ENCODE data around the gene AKR1A1.

AKR1A1 gene

GRCh38 chr1:45550401-45551351 is at the start of gene AKR1A1:
Gene AKR1A1 (plus strand): TSS chr1:45550826. CDS start chr1:45561795, 10,969 bp downstream.
- H3K36me3 ChIP-seq (ENCODE audit: control insufficient read depth, insufficient read depth, low read length), result peaks cover 5% of the 10 kb centered on the region
- TF ChIP-seq, protein P1, sequence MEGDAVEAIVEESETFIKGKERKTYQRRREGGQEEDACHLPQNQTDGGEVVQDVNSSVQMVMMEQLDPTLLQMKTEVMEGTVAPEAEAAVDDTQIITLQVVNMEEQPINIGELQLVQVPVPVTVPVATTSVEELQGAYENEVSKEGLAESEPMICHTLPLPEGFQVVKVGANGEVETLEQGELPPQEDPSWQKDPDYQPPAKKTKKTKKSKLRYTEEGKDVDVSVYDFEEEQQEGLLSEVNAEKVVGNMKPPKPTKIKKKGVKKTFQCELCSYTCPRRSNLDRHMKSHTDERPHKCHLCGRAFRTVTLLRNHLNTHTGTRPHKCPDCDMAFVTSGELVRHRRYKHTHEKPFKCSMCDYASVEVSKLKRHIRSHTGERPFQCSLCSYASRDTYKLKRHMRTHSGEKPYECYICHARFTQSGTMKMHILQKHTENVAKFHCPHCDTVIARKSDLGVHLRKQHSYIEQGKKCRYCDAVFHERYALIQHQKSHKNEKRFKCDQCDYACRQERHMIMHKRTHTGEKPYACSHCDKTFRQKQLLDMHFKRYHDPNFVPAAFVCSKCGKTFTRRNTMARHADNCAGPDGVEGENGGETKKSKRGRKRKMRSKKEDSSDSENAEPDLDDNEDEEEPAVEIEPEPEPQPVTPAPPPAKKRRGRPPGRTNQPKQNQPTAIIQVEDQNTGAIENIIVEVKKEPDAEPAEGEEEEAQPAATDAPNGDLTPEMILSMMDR (IDR thresholded peaks at IDR 0.05; ENCODE audit: insufficient read depth, low read length, poor library complexity, severe bottlenecking), result no peak
- peak within 1 kb of the TSS; percentile 93 for H3K4me3 ChIP-seq (replicated peaks; ENCODE audit: low read depth, low read length)
- no peaks in the 10 kb centered on the region for H3K27me3 ChIP-seq (replicated peaks; ENCODE audit: control insufficient read depth, insufficient read depth, low read length)
- peak; percentile 96 for DNase-seq (ENCODE audit: extremely low read depth, insufficient read length)

DNA sequence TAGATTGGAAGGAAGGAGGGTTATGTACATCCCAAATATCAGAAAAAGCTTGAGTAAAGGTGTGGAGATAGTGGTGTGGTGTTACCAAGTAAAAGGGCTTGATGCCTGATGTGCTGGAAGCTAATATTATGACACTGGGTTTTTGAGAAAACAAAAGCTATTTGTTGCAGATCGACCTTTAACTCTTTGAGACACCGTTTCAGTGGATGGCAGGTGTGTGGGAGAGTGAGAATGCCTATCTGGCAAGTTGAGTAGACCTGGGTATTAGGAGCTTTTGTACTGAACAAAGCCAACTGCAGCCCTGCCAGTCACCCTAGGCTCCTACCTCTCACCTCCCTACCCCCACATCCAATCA is 49.1 kb upstream of the AKR1A1 start:
- Histone ChIP-seq H3K4me3 (replicated peaks; ENCODE audit: low read depth, low read length) (no peak overlapping the region), H3K36me3 (ENCODE audit: control insufficient read depth, insufficient read depth, low read length) (no peaks in the 10 kb centered on the region), H3K27me3 (replicated peaks; ENCODE audit: control insufficient read depth, insufficient read depth, low read length) (no peaks in the 10 kb centered on the region)
- TF ChIP-seq, protein P1 (IDR thresholded peaks at IDR 0.05; ENCODE audit: insufficient read depth, low read length, poor library complexity, severe bottlenecking), result no peak
- no peak for DNase-seq (ENCODE audit: extremely low read depth, insufficient read length)

- H3K4me3 ChIP-seq (replicated peaks; ENCODE audit: low read depth, low read length), result no peak overlapping the region
- DNase-seq (ENCODE audit: extremely low read depth, insufficient read length), result no peak
- H3K36me3 ChIP-seq (ENCODE audit: control insufficient read depth, insufficient read depth, low read length), result peaks cover 3% of the 10 kb centered on the region
- TF ChIP-seq, protein P1 (IDR thresholded peaks at IDR 0.05; ENCODE audit: insufficient read depth, low read length, poor library complexity, severe bottlenecking), result no peak
- no peaks in the 10 kb centered on the region for H3K27me3 ChIP-seq (replicated peaks; ENCODE audit: control insufficient read depth, insufficient read depth, low read length)
Measured at GRCh38 chr1:45503462-45504360, 46.9 kb upstream of the AKR1A1 start.

DNA sequence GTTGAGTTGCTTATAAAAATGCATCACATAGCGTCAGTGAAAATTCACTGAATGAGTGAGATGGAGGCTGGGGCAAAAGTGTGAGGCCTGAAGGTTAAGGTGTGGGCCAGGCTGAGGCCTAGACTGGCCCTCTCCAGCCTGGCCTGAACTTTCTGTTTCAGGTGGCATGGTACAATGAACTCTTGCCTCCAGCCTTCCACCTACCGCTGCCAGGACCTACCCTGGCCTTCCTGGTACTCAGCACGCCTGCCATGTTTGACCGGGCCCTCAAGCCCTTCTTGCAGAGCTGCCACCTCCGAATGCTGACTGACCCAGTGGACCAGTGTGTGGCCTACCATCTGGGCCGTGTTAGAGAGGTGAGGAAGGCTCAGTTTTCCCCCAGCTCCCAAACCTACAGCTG is 43.4 kb upstream of the AKR1A1 start:
- no peak overlapping the region for H3K4me3 ChIP-seq (replicated peaks; ENCODE audit: low read depth, low read length)
- TF ChIP-seq, protein P1 (IDR thresholded peaks at IDR 0.05; ENCODE audit: insufficient read depth, low read length, poor library complexity, severe bottlenecking), result no peak
- H3K36me3 ChIP-seq (ENCODE audit: control insufficient read depth, insufficient read depth, low read length), result peaks cover 16% of the 10 kb centered on the region
- no peak for DNase-seq (ENCODE audit: extremely low read depth, insufficient read length)
- no peaks in the 10 kb centered on the region for H3K27me3 ChIP-seq (replicated peaks; ENCODE audit: control insufficient read depth, insufficient read depth, low read length)

DNA sequence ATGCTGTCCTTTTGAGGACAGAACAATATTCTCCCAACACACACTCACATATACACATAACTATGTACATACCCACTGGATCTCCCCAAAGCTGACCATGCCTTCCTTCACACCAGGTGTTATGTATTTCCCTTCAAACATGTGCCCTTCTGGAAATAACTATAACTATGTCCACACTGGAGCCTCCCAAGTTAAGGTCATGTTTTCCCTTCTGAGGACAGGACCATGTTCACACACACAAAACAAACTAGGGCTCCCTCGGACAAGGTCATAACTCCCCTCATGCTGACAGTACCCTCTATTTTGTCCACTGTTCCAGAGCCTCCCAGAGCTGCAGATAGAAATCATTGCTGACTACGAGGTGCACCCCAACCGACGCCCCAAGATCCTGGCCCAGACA is 42.7 kb upstream of the AKR1A1 start:
- Histone ChIP-seq H3K36me3 (ENCODE audit: control insufficient read depth, insufficient read depth, low read length) (peaks cover 16% of the 10 kb centered on the region), H3K27me3 (replicated peaks; ENCODE audit: control insufficient read depth, insufficient read depth, low read length) (no peaks in the 10 kb centered on the region), H3K4me3 (replicated peaks; ENCODE audit: low read depth, low read length) (no peak overlapping the region)
- DNase-seq (ENCODE audit: extremely low read depth, insufficient read length), result no peak
- TF ChIP-seq, protein P1 (IDR thresholded peaks at IDR 0.05; ENCODE audit: insufficient read depth, low read length, poor library complexity, severe bottlenecking), result no peak

All from GM06990 (cell line).